NCI-H2107 treated with DMSO at 0.1 percent for 48 hours (cell line): ENCODE data around the gene SCGB1D4.
A peak's percentile ranks its signal among the peaks of the same experiment; 100 is the strongest.

Experiments used
- DNase-seq: peaks from one replicate; lab custom pipeline; 2025; ENCODE audit not compliant: unreplicated experiment; lab: John Stamatoyannopoulos, UW

The SCGB1D4 gene

DNA sequence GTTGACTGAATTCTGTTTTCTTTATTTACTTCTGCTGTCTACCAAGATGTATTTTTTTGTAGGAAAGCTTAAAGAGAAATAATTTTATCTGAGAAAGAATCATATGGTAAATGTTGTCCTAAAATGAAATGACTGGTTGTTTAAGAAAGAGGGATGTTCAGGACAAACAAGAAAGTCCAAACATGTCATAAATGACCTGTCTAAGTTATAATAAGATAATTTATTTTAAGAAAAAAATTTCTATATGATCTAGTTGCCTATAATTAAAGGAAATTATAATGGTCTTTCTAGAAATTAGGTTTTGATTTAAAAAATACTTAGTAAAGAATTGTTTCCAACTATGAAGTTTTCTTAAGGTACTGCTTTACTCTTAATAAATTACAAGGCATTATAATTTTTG, 18.4 kb downstream of the SCGB1D4 start:
- DNase-seq = no peak

DNA sequence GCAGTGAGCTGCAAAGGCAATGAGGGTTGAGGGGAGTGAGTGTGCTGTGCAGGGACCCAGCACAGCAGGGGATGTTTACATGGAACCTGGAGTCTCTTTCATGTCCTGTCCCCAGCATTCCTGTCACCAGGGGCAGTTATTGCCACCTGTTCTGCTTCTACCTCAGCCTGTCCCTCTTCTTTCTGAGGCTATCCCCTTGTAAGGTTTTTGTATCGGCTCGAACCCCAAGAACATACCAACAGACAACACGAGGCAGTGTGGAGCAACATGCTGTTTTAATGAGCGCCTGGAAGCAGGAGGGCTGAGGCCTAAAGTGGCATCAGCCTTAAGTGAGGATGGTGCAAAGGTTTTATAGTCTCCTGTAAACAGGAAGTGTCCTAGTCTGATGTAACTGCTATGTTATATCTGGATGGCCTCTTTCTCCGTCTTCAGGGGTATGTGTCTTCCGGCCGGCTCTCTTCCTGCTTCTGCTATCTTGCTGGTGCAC, 25.0 kb downstream of the SCGB1D4 start:
- DNase-seq = no peak

DNA sequence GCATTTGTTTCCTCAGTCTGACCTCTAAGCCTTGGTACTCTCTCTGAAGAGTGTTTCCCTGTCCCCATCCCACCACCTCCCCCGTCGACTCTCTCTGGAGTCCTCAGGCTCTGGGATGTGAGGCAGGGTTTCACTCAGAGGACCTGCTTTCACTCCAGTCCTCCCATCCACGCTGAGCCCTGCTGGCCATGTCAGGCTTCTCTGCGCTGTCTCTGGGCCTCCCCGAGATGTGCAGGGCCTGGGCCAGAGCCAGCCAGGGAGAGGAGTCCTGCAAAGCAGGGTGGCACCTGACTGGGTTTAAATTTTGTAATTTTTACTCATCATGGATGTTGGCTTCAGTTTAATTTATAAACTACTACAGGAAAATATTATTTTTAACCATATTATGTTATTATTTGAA, 25.6 kb downstream of the SCGB1D4 start:
- DNase-seq = no peak

DNA sequence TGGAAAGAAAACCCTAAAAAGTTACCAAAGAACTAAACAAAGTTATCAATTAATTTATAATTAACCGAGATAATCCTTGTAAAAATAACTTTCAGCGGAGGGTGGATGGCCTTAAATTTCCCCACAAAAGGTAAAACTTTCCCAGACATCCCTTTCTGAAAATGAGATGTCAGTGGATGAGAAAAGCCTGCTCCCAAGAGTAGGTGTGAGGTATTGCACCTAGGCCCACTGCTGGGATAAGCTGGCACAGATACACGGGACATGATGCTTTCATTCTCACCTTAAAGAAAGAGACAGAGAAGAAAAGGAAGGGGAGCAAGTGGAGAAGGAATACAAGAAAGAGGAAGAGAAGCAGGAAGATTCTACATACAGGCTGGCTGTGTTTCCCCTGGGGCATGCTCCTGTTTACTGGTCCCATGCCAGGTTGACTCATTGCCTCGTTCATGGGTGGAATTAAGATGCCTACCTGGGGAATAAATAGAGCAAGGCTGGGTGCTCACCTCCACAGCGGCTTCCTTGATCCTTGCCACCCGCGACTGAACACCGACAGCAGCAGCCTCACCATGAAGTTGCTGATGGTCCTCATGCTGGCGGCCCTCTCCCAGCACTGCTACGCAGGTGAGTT, 29.1 kb downstream of the SCGB1D4 start, which contains the start of gene SCGB2A2:
Gene SCGB2A2 (plus strand): TSS at position 505 of the 625 bp plus-strand sequence. CDS start 59 bp downstream, at position 564.
- peak; percentile 1 for DNase-seq

DNA sequence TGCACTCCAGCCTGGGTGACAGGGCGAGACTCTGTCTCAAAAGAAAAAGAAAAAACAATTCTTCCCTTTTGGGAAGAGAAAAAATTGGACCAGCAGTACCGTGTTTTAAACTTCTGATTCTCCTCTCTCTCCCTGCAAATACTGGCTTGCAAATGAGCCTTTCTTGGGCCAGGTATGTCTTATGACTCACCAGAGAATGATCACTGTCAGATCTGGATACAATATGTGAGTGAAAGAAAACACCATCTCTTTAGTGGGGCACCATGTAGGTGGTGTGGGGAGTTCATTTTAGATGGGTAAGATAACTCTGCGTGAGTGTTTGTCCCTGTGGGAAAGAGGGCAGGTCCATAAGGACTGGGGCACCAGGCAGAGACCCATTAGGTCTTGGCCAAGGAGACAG, 31.3 kb downstream of the SCGB1D4 start:
- no peak for DNase-seq

DNA sequence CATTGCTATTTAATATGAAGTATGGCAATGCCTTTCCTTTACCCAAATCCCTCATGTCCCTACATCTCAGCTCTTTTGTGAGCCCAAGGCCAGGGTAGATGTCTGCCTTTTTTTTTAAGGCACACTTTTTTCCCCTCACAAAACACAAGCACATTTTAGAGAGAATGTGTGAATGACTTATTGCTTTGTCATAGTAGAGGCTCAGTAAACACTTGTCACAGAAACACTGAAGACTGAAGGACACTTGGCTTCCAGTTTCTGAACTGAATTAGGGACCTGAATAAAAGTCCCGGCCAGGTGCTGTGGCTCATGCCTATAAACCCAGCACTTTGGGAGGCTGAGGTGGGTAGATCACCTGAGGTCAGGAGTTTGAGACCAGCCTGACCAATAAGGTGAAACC, 31.8 kb downstream of the SCGB1D4 start:
- no peak for DNase-seq

DNA sequence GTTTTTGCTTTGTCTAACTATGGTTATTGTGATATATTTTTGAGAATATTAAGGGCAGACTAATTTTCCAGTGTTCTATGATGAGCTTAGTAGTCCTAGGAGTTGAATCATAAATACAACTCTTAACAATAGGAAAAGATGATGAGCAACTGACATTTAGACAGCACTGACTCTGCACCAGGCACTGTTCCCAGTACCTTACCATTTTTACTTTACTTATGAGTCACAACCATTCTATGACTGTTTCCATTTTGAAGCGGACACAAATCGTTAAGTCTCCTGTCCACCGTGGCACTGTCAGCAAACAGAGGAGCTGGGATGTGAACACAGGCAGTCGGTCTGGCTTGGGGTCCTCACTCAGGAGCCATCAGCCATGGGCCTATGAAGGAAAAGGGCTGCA, 32.3 kb downstream of the SCGB1D4 start:
- no peak for DNase-seq

DNA sequence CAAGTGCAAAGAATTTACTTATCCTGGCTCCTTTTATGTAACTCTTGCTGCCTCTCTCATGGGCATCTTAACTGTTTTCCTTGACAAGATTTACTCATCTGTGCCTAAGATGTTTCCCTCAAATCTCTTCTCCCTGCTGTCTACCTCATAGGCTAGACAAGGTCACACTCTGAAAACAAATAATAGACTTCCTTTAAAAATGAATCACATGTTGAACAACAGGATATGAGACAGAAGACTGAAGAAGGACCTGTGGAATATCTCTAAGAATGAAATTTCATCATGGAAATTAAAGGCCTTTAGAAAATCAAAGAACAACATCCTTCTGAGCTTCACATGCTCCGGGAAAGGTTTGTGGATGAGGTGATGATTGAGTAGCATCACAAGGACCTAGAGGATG, 34.9 kb downstream of the SCGB1D4 start:
- DNase-seq = no peak

DNA sequence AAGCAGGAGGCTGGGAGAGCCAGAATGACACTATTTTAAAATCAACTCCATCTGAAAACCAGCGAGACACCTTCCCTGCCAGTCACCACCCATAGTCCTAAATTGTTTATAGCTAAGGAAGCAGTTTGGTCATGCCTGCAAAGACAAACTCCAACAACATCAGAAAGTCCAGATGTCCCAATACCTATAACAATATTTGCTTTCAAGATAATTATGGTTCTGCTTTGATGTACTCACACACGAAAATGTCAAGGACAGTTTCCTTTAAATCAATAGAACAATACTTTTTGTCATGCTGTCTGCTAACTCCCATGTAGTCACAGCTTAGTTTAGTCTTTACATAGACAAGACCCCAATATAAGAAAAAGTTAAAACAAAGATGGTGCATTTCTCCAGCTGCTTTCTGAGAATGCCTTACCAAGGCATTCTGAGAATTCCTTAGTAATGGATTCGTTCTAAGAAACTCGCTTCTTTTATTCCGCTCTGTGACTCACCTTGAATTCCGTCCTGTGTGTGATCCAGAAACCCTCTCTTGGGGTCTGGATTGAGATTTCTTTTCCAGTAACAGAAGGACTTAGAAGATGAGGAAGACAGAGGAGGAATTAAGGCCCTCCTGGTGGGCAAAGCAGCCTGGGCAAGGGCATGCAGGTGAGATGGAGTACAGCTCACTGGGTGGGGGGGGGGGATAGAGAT, 38.5 kb downstream of the SCGB1D4 start:
- DNase-seq = no peak

DNA sequence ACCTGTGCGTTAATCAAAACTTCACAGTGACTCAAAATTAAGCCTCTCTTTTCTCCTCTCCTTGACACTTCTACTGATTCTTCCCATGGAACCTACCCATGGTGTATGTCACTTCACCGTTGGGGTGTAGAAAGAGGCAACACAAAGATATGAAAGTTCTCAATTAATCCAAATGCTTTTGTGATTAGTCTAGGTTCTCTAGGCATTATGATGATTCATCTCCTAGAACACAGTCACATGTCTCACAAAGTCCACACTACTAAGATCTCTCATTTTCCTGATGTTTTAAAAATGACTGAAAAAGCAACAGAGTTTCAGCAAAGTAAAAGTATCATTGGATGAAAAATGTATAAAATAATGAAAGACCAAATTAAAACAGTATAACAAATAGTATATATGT, 42.6 kb downstream of the SCGB1D4 start:
- no peak for DNase-seq

DNA sequence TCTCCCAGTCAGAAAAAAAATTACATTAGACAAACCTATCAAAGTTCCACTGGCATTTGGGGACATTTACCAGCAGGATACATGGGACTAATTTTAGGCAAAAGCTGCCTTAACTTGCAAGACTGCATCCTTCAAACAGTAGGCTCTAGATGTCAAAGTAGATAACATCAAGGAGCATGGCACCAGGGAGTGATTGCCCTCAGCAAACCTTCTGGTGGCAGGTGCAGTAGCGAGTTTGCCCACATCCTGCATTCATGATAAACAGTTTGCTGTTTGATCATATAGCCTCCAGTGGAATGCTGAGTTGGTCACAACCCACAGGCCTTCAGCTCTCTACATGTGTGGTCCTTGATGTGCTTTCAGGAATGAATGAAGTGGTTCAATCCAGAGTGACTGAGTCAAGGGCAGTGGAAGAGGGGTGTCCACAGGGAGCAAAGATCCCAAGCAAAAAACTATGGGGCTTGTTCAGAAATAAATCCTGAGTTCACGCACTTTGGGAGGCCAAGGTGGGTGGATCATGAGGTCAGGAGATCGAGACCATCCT, 44.8 kb downstream of the SCGB1D4 start:
- no peak for DNase-seq

DNA sequence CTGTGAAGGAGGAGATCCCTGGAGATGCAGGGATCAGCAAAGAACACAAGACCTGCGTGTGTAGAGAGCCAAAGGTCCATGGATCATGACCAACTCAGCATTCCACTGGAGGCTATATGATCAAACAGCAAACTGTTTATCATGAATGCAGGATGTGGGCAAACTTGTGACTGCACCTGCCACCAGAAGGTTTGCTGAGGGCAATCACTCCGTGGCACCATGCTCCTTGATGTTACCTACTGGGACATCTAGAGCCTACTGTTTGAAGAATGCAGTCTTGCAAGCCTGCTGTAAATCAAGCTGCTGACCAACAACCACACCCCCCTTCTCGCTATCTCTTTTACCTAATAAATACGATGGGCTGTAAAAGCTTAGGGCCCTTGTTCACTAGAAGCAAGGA, 47.2 kb downstream of the SCGB1D4 start:
- no peak for DNase-seq
